ENCODE data around the gene ANKRD40CL.

DNA sequence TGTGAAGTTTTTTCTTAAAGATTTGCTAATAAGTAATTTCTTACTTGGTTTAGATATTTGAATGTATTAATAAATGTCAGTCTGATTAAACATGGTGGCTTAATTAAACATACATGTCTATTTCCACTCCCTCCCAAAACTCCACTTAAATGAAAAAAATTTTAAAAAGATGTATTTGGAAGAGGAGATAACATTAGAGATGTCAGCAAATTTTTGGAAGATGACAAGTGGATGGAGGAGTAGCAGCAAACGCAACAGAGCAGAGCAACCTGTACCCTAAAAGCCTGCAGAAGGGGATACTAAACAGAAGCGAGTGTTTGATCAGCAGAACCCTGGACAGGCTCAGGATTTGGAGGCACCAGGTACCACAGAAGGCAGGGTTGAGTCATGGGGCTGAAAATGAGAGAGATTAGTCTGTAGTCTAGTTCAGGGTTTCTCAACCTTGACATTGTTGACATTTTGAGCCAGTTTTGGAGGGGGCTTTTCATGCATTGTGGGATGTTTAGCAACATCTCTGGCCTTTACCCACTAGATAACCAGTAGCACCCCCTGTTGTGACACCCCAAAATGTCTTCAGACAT is 30.1 kb downstream of the ANKRD40CL start:
- TF ChIP-seq, protein P1, sequence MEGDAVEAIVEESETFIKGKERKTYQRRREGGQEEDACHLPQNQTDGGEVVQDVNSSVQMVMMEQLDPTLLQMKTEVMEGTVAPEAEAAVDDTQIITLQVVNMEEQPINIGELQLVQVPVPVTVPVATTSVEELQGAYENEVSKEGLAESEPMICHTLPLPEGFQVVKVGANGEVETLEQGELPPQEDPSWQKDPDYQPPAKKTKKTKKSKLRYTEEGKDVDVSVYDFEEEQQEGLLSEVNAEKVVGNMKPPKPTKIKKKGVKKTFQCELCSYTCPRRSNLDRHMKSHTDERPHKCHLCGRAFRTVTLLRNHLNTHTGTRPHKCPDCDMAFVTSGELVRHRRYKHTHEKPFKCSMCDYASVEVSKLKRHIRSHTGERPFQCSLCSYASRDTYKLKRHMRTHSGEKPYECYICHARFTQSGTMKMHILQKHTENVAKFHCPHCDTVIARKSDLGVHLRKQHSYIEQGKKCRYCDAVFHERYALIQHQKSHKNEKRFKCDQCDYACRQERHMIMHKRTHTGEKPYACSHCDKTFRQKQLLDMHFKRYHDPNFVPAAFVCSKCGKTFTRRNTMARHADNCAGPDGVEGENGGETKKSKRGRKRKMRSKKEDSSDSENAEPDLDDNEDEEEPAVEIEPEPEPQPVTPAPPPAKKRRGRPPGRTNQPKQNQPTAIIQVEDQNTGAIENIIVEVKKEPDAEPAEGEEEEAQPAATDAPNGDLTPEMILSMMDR (IDR thresholded peaks at IDR 0.05) = no peak
- TF ChIP-seq TCF7L2 (IDR thresholded peaks at IDR 0.05; ENCODE audit: low read depth, low read length) (no peak), POLR2AphosphoS5 (IDR thresholded peaks at IDR 0.05; ENCODE audit: low read depth, low read length) (no peak), SIN3A (IDR thresholded peaks at IDR 0.05; ENCODE audit: borderline replicate concordance, insufficient read depth, low read depth, low read length) (no peak)
- TF ChIP-seq, protein P2, sequence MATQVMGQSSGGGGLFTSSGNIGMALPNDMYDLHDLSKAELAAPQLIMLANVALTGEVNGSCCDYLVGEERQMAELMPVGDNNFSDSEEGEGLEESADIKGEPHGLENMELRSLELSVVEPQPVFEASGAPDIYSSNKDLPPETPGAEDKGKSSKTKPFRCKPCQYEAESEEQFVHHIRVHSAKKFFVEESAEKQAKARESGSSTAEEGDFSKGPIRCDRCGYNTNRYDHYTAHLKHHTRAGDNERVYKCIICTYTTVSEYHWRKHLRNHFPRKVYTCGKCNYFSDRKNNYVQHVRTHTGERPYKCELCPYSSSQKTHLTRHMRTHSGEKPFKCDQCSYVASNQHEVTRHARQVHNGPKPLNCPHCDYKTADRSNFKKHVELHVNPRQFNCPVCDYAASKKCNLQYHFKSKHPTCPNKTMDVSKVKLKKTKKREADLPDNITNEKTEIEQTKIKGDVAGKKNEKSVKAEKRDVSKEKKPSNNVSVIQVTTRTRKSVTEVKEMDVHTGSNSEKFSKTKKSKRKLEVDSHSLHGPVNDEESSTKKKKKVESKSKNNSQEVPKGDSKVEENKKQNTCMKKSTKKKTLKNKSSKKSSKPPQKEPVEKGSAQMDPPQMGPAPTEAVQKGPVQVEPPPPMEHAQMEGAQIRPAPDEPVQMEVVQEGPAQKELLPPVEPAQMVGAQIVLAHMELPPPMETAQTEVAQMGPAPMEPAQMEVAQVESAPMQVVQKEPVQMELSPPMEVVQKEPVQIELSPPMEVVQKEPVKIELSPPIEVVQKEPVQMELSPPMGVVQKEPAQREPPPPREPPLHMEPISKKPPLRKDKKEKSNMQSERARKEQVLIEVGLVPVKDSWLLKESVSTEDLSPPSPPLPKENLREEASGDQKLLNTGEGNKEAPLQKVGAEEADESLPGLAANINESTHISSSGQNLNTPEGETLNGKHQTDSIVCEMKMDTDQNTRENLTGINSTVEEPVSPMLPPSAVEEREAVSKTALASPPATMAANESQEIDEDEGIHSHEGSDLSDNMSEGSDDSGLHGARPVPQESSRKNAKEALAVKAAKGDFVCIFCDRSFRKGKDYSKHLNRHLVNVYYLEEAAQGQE (IDR thresholded peaks at IDR 0.05; ENCODE audit: insufficient read depth in 1 of 2, low read depth in 2 of 2, low read length in 1 of 2) = no peak

All from Panc1 (cell line).